ENCODE results near the gene PRKCH. TPM values are rescaled to one million over a fixed set of nuclear protein-coding genes. Genes with fewer than 3 reads are reported as not detected.

Gene PRKCH
- total RNA-seq, 1 experiment from 2014 or later, result 5.2 TPM

DNA sequence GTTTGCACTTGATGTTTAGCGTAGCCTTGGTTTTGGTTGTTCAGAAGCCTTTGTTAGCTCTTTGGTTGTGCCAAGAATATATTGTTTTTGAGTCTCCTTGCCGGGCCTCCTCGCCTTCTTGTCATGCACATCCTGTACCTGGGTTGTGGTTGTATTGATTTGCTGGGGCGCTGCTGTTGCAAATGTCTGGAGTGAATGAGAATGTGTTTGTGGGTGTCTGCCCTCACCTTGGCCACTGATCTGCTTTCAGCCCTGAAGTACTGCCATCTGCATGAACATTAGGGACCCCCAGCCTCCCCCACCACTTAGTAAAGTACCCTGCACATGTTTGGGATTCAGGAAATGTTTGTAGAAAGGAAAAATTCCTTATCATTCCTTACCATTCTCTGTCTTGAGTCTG, 16.5 kb downstream of the PRKCH start:
- Mint-ChIP-seq H3K27me3 (ENCODE audit: low read depth) (no peaks in the 10 kb centered on the region), H3K9me3 (no peaks in the 10 kb centered on the region), H3K4me1 (peaks cover 12 to 14% of the 10 kb centered on the region in 2 experiments), H3K4me3 (no peak overlapping the region), H3K27ac (peak overlapping the region in 1 of 3 experiments; percentile 54; a peak in 2 of 7 replicates), H3K36me3 (ENCODE audit: insufficient read depth in 1 of 3, low read depth in 3 of 3) (no peaks in the 10 kb centered on the region)
- Histone ChIP-seq H2BK5ac (ENCODE audit: insufficient read length, low read length) (no peak overlapping the region), H3K23ac (ENCODE audit: insufficient read length, low read depth, low read length) (no peak overlapping the region), H4K91ac (ENCODE audit: insufficient read length, low read depth, low read length) (no peak overlapping the region), H4K20me1 (ENCODE audit: control insufficient read depth, insufficient read depth, insufficient read length) (no peaks in the 10 kb centered on the region), H3K9ac (ENCODE audit: extremely low read depth, insufficient read length, low read length) (no peak overlapping the region), H2BK120ac (ENCODE audit: low read depth, low read length, poor library complexity, severe bottlenecking) (no peak overlapping the region), H3K79me2 (ENCODE audit: insufficient read depth, low read length) (no peaks in the 10 kb centered on the region), H3K56ac (ENCODE audit: insufficient read length, low read depth, low read length) (no peak overlapping the region), H2BK20ac (ENCODE audit: low read depth, low read length, poor library complexity, severe bottlenecking) (no peak overlapping the region), H2BK15ac (ENCODE audit: low read depth, low read length) (no peak overlapping the region), H2AK5ac (ENCODE audit: insufficient read length, low read length) (no peak overlapping the region), H3K27ac (ENCODE audit: insufficient read length, low read depth, low read length) (no peak overlapping the region), H3K18ac (ENCODE audit: insufficient read length, low read depth, low read length) (no peak overlapping the region), H4K8ac (replicated peaks; ENCODE audit: insufficient read length, low read depth, low read length) (no peak overlapping the region), H3T11ph (ENCODE audit: low read length) (no peak overlapping the region), H3K79me1 (ENCODE audit: insufficient read depth, low read depth, low read length, poor library complexity, severe bottlenecking) (no peaks in the 10 kb centered on the region), H2BK12ac (ENCODE audit: insufficient read length, low read depth, low read length) (no peak overlapping the region), H4K5ac (ENCODE audit: insufficient read length, low read depth, low read length) (no peak overlapping the region), H3K9me3 (ENCODE audit: control insufficient read depth, low read depth, low read length) (no peaks in the 10 kb centered on the region), H3K27me3 (ENCODE audit: insufficient read depth, low read length) (no peaks in the 10 kb centered on the region), H3K23me2 (ENCODE audit: insufficient read length, low read depth, low read length, poor library complexity, severe bottlenecking) (no peaks in the 10 kb centered on the region), H3K4ac (ENCODE audit: low read depth, low read length) (no peak overlapping the region), H2AFZ (ENCODE audit: low read length) (no peak overlapping the region), H3K4me1 (ENCODE audit: insufficient read depth, low read length) (no peaks in the 10 kb centered on the region), H3K4me2 (ENCODE audit: insufficient read depth, insufficient read length, low read length) (no peak overlapping the region), H3K14ac (ENCODE audit: insufficient read depth, low read length) (no peak overlapping the region)
- no CpG with 5 or more reads among the region's 4 CpGs for WGBS (ENCODE audit: extremely low coverage, insufficient read length, low lambda C conversion rate)
- TF ChIP-seq, protein P1, sequence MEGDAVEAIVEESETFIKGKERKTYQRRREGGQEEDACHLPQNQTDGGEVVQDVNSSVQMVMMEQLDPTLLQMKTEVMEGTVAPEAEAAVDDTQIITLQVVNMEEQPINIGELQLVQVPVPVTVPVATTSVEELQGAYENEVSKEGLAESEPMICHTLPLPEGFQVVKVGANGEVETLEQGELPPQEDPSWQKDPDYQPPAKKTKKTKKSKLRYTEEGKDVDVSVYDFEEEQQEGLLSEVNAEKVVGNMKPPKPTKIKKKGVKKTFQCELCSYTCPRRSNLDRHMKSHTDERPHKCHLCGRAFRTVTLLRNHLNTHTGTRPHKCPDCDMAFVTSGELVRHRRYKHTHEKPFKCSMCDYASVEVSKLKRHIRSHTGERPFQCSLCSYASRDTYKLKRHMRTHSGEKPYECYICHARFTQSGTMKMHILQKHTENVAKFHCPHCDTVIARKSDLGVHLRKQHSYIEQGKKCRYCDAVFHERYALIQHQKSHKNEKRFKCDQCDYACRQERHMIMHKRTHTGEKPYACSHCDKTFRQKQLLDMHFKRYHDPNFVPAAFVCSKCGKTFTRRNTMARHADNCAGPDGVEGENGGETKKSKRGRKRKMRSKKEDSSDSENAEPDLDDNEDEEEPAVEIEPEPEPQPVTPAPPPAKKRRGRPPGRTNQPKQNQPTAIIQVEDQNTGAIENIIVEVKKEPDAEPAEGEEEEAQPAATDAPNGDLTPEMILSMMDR (conservative IDR thresholded peaks at IDR 0.05), result no peak
- DNase-seq, result no peak
